ENCODE results near the gene GALNS.

GALNS gene

GRCh38 chr16:88883946-88884345, 27.2 kb upstream of the GALNS start:
- Histone ChIP-seq H3K9me3 (ENCODE audit: low read length) (no peaks in the 10 kb centered on the region), H3K4me2 (ENCODE audit: low read length) (no peak overlapping the region), H3K36me3 (ENCODE audit: insufficient read depth, low read length) (peaks cover 12% of the 10 kb centered on the region), H3K27me3 (ENCODE audit: insufficient read depth, low read length) (no peaks in the 10 kb centered on the region), H3K4me3 (ENCODE audit: low read depth, low read length, poor library complexity, severe bottlenecking) (no peak overlapping the region), H4K20me1 (ENCODE audit: insufficient read depth, low read length) (no peaks in the 10 kb centered on the region), H3K9ac (ENCODE audit: low read length) (no peak overlapping the region), H3K4me1 (ENCODE audit: insufficient read depth, low read length, severe bottlenecking) (no peaks in the 10 kb centered on the region), H3F3A (ENCODE audit: insufficient read depth, low read length) (no peaks in the 10 kb centered on the region), H3K9me2 (ENCODE audit: low read depth, low read length) (no peaks in the 10 kb centered on the region), H3K79me2 (ENCODE audit: insufficient read depth, low read length) (no peaks in the 10 kb centered on the region), H3K27ac (ENCODE audit: low read depth, low read length, poor library complexity, severe bottlenecking) (no peak overlapping the region), H2AFZ (ENCODE audit: low read length) (no peak overlapping the region)
- TF ChIP-seq EZH2 (IDR thresholded peaks at IDR 0.05; ENCODE audit: borderline replicate concordance, low read length) (no peak), CTCF (IDR thresholded peaks at IDR 0.05; ENCODE audit: low read length) (no peak)

GRCh38 chr16:88883117-88883895, 26.6 kb upstream of the GALNS start:
- peaks cover 15% of the 10 kb centered on the region for H3K36me3 ChIP-seq (ENCODE audit: insufficient read depth, low read length)
- no peaks in the 10 kb centered on the region for H3K9me2 ChIP-seq (ENCODE audit: low read depth, low read length)
- H3K4me3 ChIP-seq (ENCODE audit: low read depth, low read length, poor library complexity, severe bottlenecking) = no peak overlapping the region
- no peaks in the 10 kb centered on the region for H3K27me3 ChIP-seq (ENCODE audit: insufficient read depth, low read length)
- no peaks in the 10 kb centered on the region for H3K79me2 ChIP-seq (ENCODE audit: insufficient read depth, low read length)
- no peak overlapping the region for H3K4me2 ChIP-seq (ENCODE audit: low read length)
- H3K9me3 ChIP-seq (ENCODE audit: low read length) = no peaks in the 10 kb centered on the region
- H3K9ac ChIP-seq (ENCODE audit: low read length) = no peak overlapping the region
- TF ChIP-seq CTCF (IDR thresholded peaks at IDR 0.05; ENCODE audit: low read length) = no peak
- no peak for TF ChIP-seq EZH2 (IDR thresholded peaks at IDR 0.05; ENCODE audit: borderline replicate concordance, low read length)
- no peaks in the 10 kb centered on the region for H3F3A ChIP-seq (ENCODE audit: insufficient read depth, low read length)
- H3K4me1 ChIP-seq (ENCODE audit: insufficient read depth, low read length, severe bottlenecking) = no peaks in the 10 kb centered on the region
- H3K27ac ChIP-seq (ENCODE audit: low read depth, low read length, poor library complexity, severe bottlenecking) = no peak overlapping the region
- H4K20me1 ChIP-seq (ENCODE audit: insufficient read depth, low read length) = no peaks in the 10 kb centered on the region
- H2AFZ ChIP-seq (ENCODE audit: low read length) = no peak overlapping the region

- TF ChIP-seq CTCF (IDR thresholded peaks at IDR 0.05; ENCODE audit: low read length) (no peak), EZH2 (IDR thresholded peaks at IDR 0.05; ENCODE audit: borderline replicate concordance, low read length) (no peak)
- no peaks in the 10 kb centered on the region for H3K9me3 ChIP-seq (ENCODE audit: low read length)
- H3K27me3 ChIP-seq (ENCODE audit: insufficient read depth, low read length) = no peaks in the 10 kb centered on the region
- no peak overlapping the region for H3K27ac ChIP-seq (ENCODE audit: low read depth, low read length, poor library complexity, severe bottlenecking)
- H3K4me2 ChIP-seq (ENCODE audit: low read length) = no peak overlapping the region
- no peaks in the 10 kb centered on the region for H3K79me2 ChIP-seq (ENCODE audit: insufficient read depth, low read length)
- H3K9me2 ChIP-seq (ENCODE audit: low read depth, low read length) = no peaks in the 10 kb centered on the region
- H3K9ac ChIP-seq (ENCODE audit: low read length) = no peak overlapping the region
- H3K36me3 ChIP-seq (ENCODE audit: insufficient read depth, low read length) = peaks cover 21% of the 10 kb centered on the region
- H4K20me1 ChIP-seq (ENCODE audit: insufficient read depth, low read length) = no peaks in the 10 kb centered on the region
- H3F3A ChIP-seq (ENCODE audit: insufficient read depth, low read length) = no peaks in the 10 kb centered on the region
- H3K4me1 ChIP-seq (ENCODE audit: insufficient read depth, low read length, severe bottlenecking) = no peaks in the 10 kb centered on the region
- no peak overlapping the region for H2AFZ ChIP-seq (ENCODE audit: low read length)
- no peak overlapping the region for H3K4me3 ChIP-seq (ENCODE audit: low read depth, low read length, poor library complexity, severe bottlenecking)
Observed at GRCh38 chr16:88882358-88883030, 25.7 kb upstream of the GALNS start.

Measured in OCI-LY1 (cell line).